Neural cell (in vitro differentiated cells): ENCODE data around the gene TCF4. TPM values are rescaled to one million over a fixed set of nuclear protein-coding genes. Genes with fewer than 3 reads are reported as not detected.

Source experiments
- H2AFZ ChIP-seq: fragments of 200-600, 300-800 bp; sonication (generic), shearing (Covaris generic); 2 replicates; pipeline ENCODE4 v1.6.0; 2014; ENCODE audit warnings: low read depth, mild to moderate bottlenecking, antibody characterized with exemption, low read length, moderate library complexity
- H3F3A ChIP-seq: fragments of 200-600 bp; shearing (Covaris generic); 2 replicates; pipeline ENCODE4 v1.6.1; 2016; ENCODE audit warnings: mild to moderate bottlenecking, moderate library complexity, mixed read lengths, antibody characterized with exemption, low read length; ENCODE audit not compliant: insufficient read depth, poor library complexity, severe bottlenecking
- H3K27ac ChIP-seq: fragments of 200-600, 300-800 bp; sonication (generic), shearing (Covaris generic); 2 replicates; pipeline ENCODE4 v1.5.1; 2014; ENCODE audit warnings: mild to moderate bottlenecking, low read length, moderate library complexity
- H3K27me3 ChIP-seq: fragments of 300-800, 200-600 bp; sonication (generic), shearing (Covaris generic); 2 replicates; pipeline ENCODE4 v1.6.0; 2014; ENCODE audit warnings: mild to moderate bottlenecking, low read depth, low read length, moderate library complexity; ENCODE audit not compliant: insufficient read depth
- H3K36me3 ChIP-seq: fragments of 300-800, 200-600 bp; sonication (generic), shearing (Covaris generic); 2 replicates; pipeline ENCODE4 v1.5.1; 2014; ENCODE audit warnings: mild to moderate bottlenecking, antibody characterized with exemption, low read length, moderate library complexity; ENCODE audit not compliant: insufficient read depth
- H3K4me2 ChIP-seq: fragments of 300-800, 200-600 bp; sonication (generic), shearing (Covaris generic); 2 replicates; pipeline ENCODE4 v1.6.0; 2014; ENCODE audit warnings: mild to moderate bottlenecking, low read length
- H3K4me3 ChIP-seq: fragments of 300-800, 200-600 bp; sonication (generic), shearing (Covaris generic); 2 replicates; pipeline ENCODE4 v1.5.1; 2014; ENCODE audit warnings: mild to moderate bottlenecking, low read length, moderate library complexity
- H3K79me2 ChIP-seq: fragments of 200-600 bp; shearing (Covaris generic); replicated peaks from 2 replicates; pipeline ENCODE4 v1.6.0; 2014; ENCODE audit warnings: mild to moderate bottlenecking, low read length, moderate library complexity; ENCODE audit not compliant: insufficient read depth
- H3K9ac ChIP-seq: fragments of 300-800, 200-600 bp; sonication (generic), shearing (Covaris generic); 2 replicates; pipeline ENCODE4 v1.6.1; 2016; ENCODE audit warnings: mild to moderate bottlenecking, low read length, mixed read lengths
- H3K9me2 ChIP-seq: fragments of 200-600 bp; shearing (Covaris generic); 2 replicates; pipeline ENCODE4 v1.6.1; 2016; ENCODE audit warnings: mild to moderate bottlenecking, low read length, mixed read lengths; ENCODE audit not compliant: insufficient read depth
- H3K9me3 ChIP-seq: fragments of 200-600, 300-800 bp; sonication (generic), shearing (Covaris generic); 2 replicates; pipeline ENCODE4 v1.6.1; 2016; ENCODE audit warnings: mild to moderate bottlenecking, mixed run types, low read length, moderate library complexity, mixed read lengths
- H4K20me1 ChIP-seq: fragments of 200-600 bp; shearing (Covaris generic); 2 replicates; pipeline ENCODE4 v1.6.1; 2016; ENCODE audit warnings: mild to moderate bottlenecking, mixed run types; ENCODE audit not compliant: insufficient read depth
- EP300 ChIP-seq: fragments of 450-650 bp; conservative IDR thresholded peaks from 2 replicates; pipeline ENCODE4 v1.6.1; 2014; ENCODE audit warnings: antibody characterized with exemption, mild to moderate bottlenecking, moderate library complexity; ENCODE audit not compliant: poor library complexity, severe bottlenecking
- EZH2 ChIP-seq: fragments of 200-600, 300-800 bp; shearing (Covaris generic), sonication (generic); IDR thresholded peaks from 2 replicates; pipeline ENCODE4 v1.6.1; 2014; ENCODE audit warnings: antibody characterized with exemption, low read length, borderline replicate concordance, mild to moderate bottlenecking; ENCODE audit not compliant: insufficient read depth, poor library complexity, severe bottlenecking
- MXI1 ChIP-seq: fragments of 450-650 bp; conservative IDR thresholded peaks from 2 replicates; pipeline ENCODE4 v1.6.1; 2014; ENCODE audit warnings: antibody characterized with exemption, mild to moderate bottlenecking; ENCODE audit not compliant: poor library complexity, severe bottlenecking
- POLR2AphosphoS5 ChIP-seq: IDR thresholded peaks from 2 replicates; pipeline ENCODE4 v1.6.1; 2012
- RAD21 ChIP-seq: fragments of 450-650 bp; conservative IDR thresholded peaks from 2 replicates; pipeline ENCODE4 v1.6.1; 2014; ENCODE audit warnings: antibody characterized with exemption, mild to moderate bottlenecking, moderate library complexity
- SMC3 ChIP-seq: fragments of 450-650 bp; conservative IDR thresholded peaks from 2 replicates; pipeline ENCODE4 v1.6.1; 2014; ENCODE audit warnings: antibody characterized with exemption, mild to moderate bottlenecking, moderate library complexity; ENCODE audit not compliant: poor library complexity
- TAF1 ChIP-seq: IDR thresholded peaks from 2 replicates; pipeline ENCODE4 v1.6.1; 2012; ENCODE audit warnings: low read depth
- polyA plus RNA-seq: library from polyadenylated mRNA; depleted of rRNA; stranded (reverse); fragments of >200 nt; gene quantifications from 2 replicates; pipeline ENCODE4 v1.2.3, GENCODE V29; 2014
- TF ChIP-seq, protein P1 (sequence below): IDR thresholded peaks from 2 replicates; pipeline ENCODE4 v1.6.1; 2012; ENCODE audit warnings: borderline replicate concordance
- TF ChIP-seq, protein P2 (sequence below): fragments of 450-650 bp; IDR thresholded peaks from 2 replicates; pipeline ENCODE4 v1.5.1; 2014; ENCODE audit warnings: antibody characterized with exemption, mild to moderate bottlenecking, moderate library complexity; ENCODE audit not compliant: poor library complexity, severe bottlenecking

Gene TCF4
- polyA plus RNA-seq, 1 donor from 2014 or later: 7.0 TPM

- H3K36me3 ChIP-seq: no peaks in the 10 kb centered on the region
- no peak overlapping the region for H3K4me3 ChIP-seq
- no peaks in the 10 kb centered on the region for H3K79me2 ChIP-seq
- H3K4me2 ChIP-seq: no peak overlapping the region
- H3K9me2 ChIP-seq: no peaks in the 10 kb centered on the region
- TF ChIP-seq POLR2AphosphoS5 (no peak), SMC3 (no peak), MXI1 (no peak), EP300 (no peak), TAF1 (no peak), EZH2 (no peak), RAD21 (no peak)
- TF ChIP-seq, protein P1, sequence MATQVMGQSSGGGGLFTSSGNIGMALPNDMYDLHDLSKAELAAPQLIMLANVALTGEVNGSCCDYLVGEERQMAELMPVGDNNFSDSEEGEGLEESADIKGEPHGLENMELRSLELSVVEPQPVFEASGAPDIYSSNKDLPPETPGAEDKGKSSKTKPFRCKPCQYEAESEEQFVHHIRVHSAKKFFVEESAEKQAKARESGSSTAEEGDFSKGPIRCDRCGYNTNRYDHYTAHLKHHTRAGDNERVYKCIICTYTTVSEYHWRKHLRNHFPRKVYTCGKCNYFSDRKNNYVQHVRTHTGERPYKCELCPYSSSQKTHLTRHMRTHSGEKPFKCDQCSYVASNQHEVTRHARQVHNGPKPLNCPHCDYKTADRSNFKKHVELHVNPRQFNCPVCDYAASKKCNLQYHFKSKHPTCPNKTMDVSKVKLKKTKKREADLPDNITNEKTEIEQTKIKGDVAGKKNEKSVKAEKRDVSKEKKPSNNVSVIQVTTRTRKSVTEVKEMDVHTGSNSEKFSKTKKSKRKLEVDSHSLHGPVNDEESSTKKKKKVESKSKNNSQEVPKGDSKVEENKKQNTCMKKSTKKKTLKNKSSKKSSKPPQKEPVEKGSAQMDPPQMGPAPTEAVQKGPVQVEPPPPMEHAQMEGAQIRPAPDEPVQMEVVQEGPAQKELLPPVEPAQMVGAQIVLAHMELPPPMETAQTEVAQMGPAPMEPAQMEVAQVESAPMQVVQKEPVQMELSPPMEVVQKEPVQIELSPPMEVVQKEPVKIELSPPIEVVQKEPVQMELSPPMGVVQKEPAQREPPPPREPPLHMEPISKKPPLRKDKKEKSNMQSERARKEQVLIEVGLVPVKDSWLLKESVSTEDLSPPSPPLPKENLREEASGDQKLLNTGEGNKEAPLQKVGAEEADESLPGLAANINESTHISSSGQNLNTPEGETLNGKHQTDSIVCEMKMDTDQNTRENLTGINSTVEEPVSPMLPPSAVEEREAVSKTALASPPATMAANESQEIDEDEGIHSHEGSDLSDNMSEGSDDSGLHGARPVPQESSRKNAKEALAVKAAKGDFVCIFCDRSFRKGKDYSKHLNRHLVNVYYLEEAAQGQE: no peak
- TF ChIP-seq, protein P2, sequence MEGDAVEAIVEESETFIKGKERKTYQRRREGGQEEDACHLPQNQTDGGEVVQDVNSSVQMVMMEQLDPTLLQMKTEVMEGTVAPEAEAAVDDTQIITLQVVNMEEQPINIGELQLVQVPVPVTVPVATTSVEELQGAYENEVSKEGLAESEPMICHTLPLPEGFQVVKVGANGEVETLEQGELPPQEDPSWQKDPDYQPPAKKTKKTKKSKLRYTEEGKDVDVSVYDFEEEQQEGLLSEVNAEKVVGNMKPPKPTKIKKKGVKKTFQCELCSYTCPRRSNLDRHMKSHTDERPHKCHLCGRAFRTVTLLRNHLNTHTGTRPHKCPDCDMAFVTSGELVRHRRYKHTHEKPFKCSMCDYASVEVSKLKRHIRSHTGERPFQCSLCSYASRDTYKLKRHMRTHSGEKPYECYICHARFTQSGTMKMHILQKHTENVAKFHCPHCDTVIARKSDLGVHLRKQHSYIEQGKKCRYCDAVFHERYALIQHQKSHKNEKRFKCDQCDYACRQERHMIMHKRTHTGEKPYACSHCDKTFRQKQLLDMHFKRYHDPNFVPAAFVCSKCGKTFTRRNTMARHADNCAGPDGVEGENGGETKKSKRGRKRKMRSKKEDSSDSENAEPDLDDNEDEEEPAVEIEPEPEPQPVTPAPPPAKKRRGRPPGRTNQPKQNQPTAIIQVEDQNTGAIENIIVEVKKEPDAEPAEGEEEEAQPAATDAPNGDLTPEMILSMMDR: no peak
- no peak overlapping the region for H3K9ac ChIP-seq
- no peak overlapping the region for H3K27ac ChIP-seq
- no peaks in the 10 kb centered on the region for H4K20me1 ChIP-seq
- H3F3A ChIP-seq: no peaks in the 10 kb centered on the region
- no peaks in the 10 kb centered on the region for H3K9me3 ChIP-seq
- H2AFZ ChIP-seq: no peak overlapping the region
- H3K27me3 ChIP-seq: no peaks in the 10 kb centered on the region
Observed at GRCh38 chr18:55382277-55382805, 205.7 kb downstream of the TCF4 start.

GRCh38 chr18:55381277-55381676 lies 206.7 kb downstream of the TCF4 start:
- no peak overlapping the region for H3K4me3 ChIP-seq
- no peak overlapping the region for H3K4me2 ChIP-seq
- H3K79me2 ChIP-seq: no peaks in the 10 kb centered on the region
- no peak overlapping the region for H3K27ac ChIP-seq
- no peaks in the 10 kb centered on the region for H3K9me2 ChIP-seq
- no peak overlapping the region for H2AFZ ChIP-seq
- no peaks in the 10 kb centered on the region for H3K9me3 ChIP-seq
- H3K27me3 ChIP-seq: no peaks in the 10 kb centered on the region
- no peaks in the 10 kb centered on the region for H3F3A ChIP-seq
- H3K36me3 ChIP-seq: no peaks in the 10 kb centered on the region
- TF ChIP-seq, protein P1: no peak
- TF ChIP-seq POLR2AphosphoS5: no peak
- TF ChIP-seq SMC3: no peak
- no peak for TF ChIP-seq RAD21
- no peak for TF ChIP-seq MXI1
- TF ChIP-seq EP300: no peak
- TF ChIP-seq TAF1: no peak
- no peak for TF ChIP-seq EZH2
- TF ChIP-seq, protein P2: no peak
- no peaks in the 10 kb centered on the region for H4K20me1 ChIP-seq
- H3K9ac ChIP-seq: no peak overlapping the region
